Measurements from ENCODE around the gene PAX6. TPM values are rescaled to one million over a fixed set of nuclear protein-coding genes. Genes with fewer than 3 reads are reported as not detected.

Gene PAX6
- total RNA-seq, 2 donors from 2014 or later = not detected

- Mint-ChIP-seq H3K27me3 (peaks cover 31 to 46% of the 10 kb centered on the region in 2 donors), H3K36me3 (no peaks in the 10 kb centered on the region), H3K4me1 (ENCODE audit: low read depth in 2 of 2) (no peaks in the 10 kb centered on the region), H3K27ac (no peak overlapping the region), H3K9me3 (no peaks in the 10 kb centered on the region), H3K4me3 (no peak overlapping the region)
- DNase-seq (ENCODE audit: low spot score) (no peak), ATAC-seq (no peak)
Observed at GRCh38 chr11:31792456-31792855, 18.7 kb downstream of the PAX6 start.

GRCh38 chr11:31792036-31792435, 19.1 kb downstream of the PAX6 start:
- H3K36me3 Mint-ChIP-seq = no peaks in the 10 kb centered on the region
- H3K27ac Mint-ChIP-seq = no peak overlapping the region
- H3K4me1 Mint-ChIP-seq (ENCODE audit: low read depth in 2 of 2) = no peaks in the 10 kb centered on the region
- H3K27me3 Mint-ChIP-seq = peaks cover 28 to 41% of the 10 kb centered on the region in 2 donors
- ATAC-seq = no peak
- H3K9me3 Mint-ChIP-seq = no peaks in the 10 kb centered on the region
- no peak overlapping the region for H3K4me3 Mint-ChIP-seq
- DNase-seq (ENCODE audit: low spot score) = no peak

- Mint-ChIP-seq H3K9me3 (no peaks in the 10 kb centered on the region), H3K36me3 (no peaks in the 10 kb centered on the region), H3K4me3 (no peak overlapping the region), H3K27ac (no peak overlapping the region), H3K4me1 (ENCODE audit: low read depth in 2 of 2) (no peaks in the 10 kb centered on the region), H3K27me3 (peaks cover 23 to 28% of the 10 kb centered on the region in 2 donors)
- ATAC-seq (no peak), DNase-seq (ENCODE audit: low spot score) (no peak)
Observed at GRCh38 chr11:31790649-31791048, 20.5 kb downstream of the PAX6 start.

GRCh38 chr11:31788085-31788484, 23.0 kb downstream of the PAX6 start:
- H3K4me1 Mint-ChIP-seq (ENCODE audit: low read depth in 2 of 2) = no peaks in the 10 kb centered on the region
- peaks cover 9 to 14% of the 10 kb centered on the region in 2 donors for H3K27me3 Mint-ChIP-seq
- no peak overlapping the region for H3K27ac Mint-ChIP-seq
- DNase-seq (ENCODE audit: low spot score) (no peak), ATAC-seq (no peak)
- H3K9me3 Mint-ChIP-seq = no peaks in the 10 kb centered on the region
- H3K4me3 Mint-ChIP-seq = no peak overlapping the region
- no peaks in the 10 kb centered on the region for H3K36me3 Mint-ChIP-seq

- Mint-ChIP-seq H3K36me3 (no peaks in the 10 kb centered on the region), H3K27me3 (peaks cover 0 to 8% of the 10 kb centered on the region in 2 donors), H3K27ac (no peak overlapping the region), H3K4me1 (ENCODE audit: low read depth in 2 of 2) (no peaks in the 10 kb centered on the region), H3K4me3 (no peak overlapping the region), H3K9me3 (no peaks in the 10 kb centered on the region)
- ATAC-seq (no peak), DNase-seq (ENCODE audit: low spot score) (no peak)
Observed at GRCh38 chr11:31786996-31787685, 24.0 kb downstream of the PAX6 start.

- Mint-ChIP-seq H3K27ac (no peak overlapping the region), H3K4me3 (no peak overlapping the region), H3K27me3 (no peaks in the 10 kb centered on the region), H3K4me1 (ENCODE audit: low read depth in 2 of 2) (no peaks in the 10 kb centered on the region), H3K36me3 (no peaks in the 10 kb centered on the region), H3K9me3 (no peaks in the 10 kb centered on the region)
- no peak for ATAC-seq
- DNase-seq (ENCODE audit: low spot score) = no peak
Observed at GRCh38 chr11:31784611-31785010, 26.5 kb downstream of the PAX6 start.

GRCh38 chr11:31783252-31783651, 27.9 kb downstream of the PAX6 start:
- H3K4me3 Mint-ChIP-seq = no peak overlapping the region
- H3K27ac Mint-ChIP-seq = no peak overlapping the region
- H3K9me3 Mint-ChIP-seq = no peaks in the 10 kb centered on the region
- no peaks in the 10 kb centered on the region for H3K4me1 Mint-ChIP-seq (ENCODE audit: low read depth in 2 of 2)
- ATAC-seq = no peak
- no peaks in the 10 kb centered on the region for H3K27me3 Mint-ChIP-seq
- H3K36me3 Mint-ChIP-seq = no peaks in the 10 kb centered on the region
- DNase-seq (ENCODE audit: low spot score) = no peak

GRCh38 chr11:31782257-31782656, 28.9 kb downstream of the PAX6 start:
- H3K4me3 Mint-ChIP-seq = no peak overlapping the region
- H3K27me3 Mint-ChIP-seq = no peaks in the 10 kb centered on the region
- no peaks in the 10 kb centered on the region for H3K9me3 Mint-ChIP-seq
- no peaks in the 10 kb centered on the region for H3K4me1 Mint-ChIP-seq (ENCODE audit: low read depth in 2 of 2)
- no peak overlapping the region for H3K27ac Mint-ChIP-seq
- DNase-seq (ENCODE audit: low spot score) (no peak), ATAC-seq (no peak)
- no peaks in the 10 kb centered on the region for H3K36me3 Mint-ChIP-seq

- Mint-ChIP-seq H3K9me3 (no peaks in the 10 kb centered on the region), H3K27ac (no peak overlapping the region), H3K4me3 (no peak overlapping the region), H3K36me3 (no peaks in the 10 kb centered on the region), H3K4me1 (ENCODE audit: low read depth in 2 of 2) (no peaks in the 10 kb centered on the region), H3K27me3 (no peaks in the 10 kb centered on the region)
- ATAC-seq = no peak
- no peak for DNase-seq (ENCODE audit: low spot score)
Observed at GRCh38 chr11:31780480-31780971, 30.6 kb downstream of the PAX6 start.

- no peaks in the 10 kb centered on the region for H3K27me3 Mint-ChIP-seq
- DNase-seq (ENCODE audit: low spot score) = no peak
- no peaks in the 10 kb centered on the region for H3K36me3 Mint-ChIP-seq
- no peak overlapping the region for H3K27ac Mint-ChIP-seq
- no peak overlapping the region for H3K4me3 Mint-ChIP-seq
- H3K4me1 Mint-ChIP-seq (ENCODE audit: low read depth in 2 of 2) = no peaks in the 10 kb centered on the region
- ATAC-seq = no peak
- no peaks in the 10 kb centered on the region for H3K9me3 Mint-ChIP-seq
Observed at GRCh38 chr11:31780078-31780477, 31.0 kb downstream of the PAX6 start.

GRCh38 chr11:31779374-31779791, 31.7 kb downstream of the PAX6 start:
- H3K27me3 Mint-ChIP-seq = no peaks in the 10 kb centered on the region
- H3K4me1 Mint-ChIP-seq (ENCODE audit: low read depth in 2 of 2) = no peaks in the 10 kb centered on the region
- no peaks in the 10 kb centered on the region for H3K9me3 Mint-ChIP-seq
- no peak overlapping the region for H3K27ac Mint-ChIP-seq
- ATAC-seq = no peak
- no peak overlapping the region for H3K4me3 Mint-ChIP-seq
- H3K36me3 Mint-ChIP-seq = no peaks in the 10 kb centered on the region
- DNase-seq (ENCODE audit: low spot score) = no peak

GRCh38 chr11:31772412-31772811, 38.7 kb downstream of the PAX6 start:
- no peaks in the 10 kb centered on the region for H3K9me3 Mint-ChIP-seq
- ATAC-seq = no peak
- H3K4me1 Mint-ChIP-seq (ENCODE audit: low read depth in 2 of 2) = peaks cover 0 to 3% of the 10 kb centered on the region in 2 donors
- no peak for DNase-seq (ENCODE audit: low spot score)
- no peak overlapping the region for H3K27ac Mint-ChIP-seq
- H3K36me3 Mint-ChIP-seq = no peaks in the 10 kb centered on the region
- H3K27me3 Mint-ChIP-seq = no peaks in the 10 kb centered on the region
- H3K4me3 Mint-ChIP-seq = no peak overlapping the region

GRCh38 chr11:31770011-31770700, 41.0 kb downstream of the PAX6 start:
- DNase-seq (ENCODE audit: low spot score) (no peak), ATAC-seq (no peak)
- no peak overlapping the region for H3K27ac Mint-ChIP-seq
- no peak overlapping the region for H3K4me3 Mint-ChIP-seq
- no peaks in the 10 kb centered on the region for H3K27me3 Mint-ChIP-seq
- peaks cover 0 to 3% of the 10 kb centered on the region in 2 donors for H3K4me1 Mint-ChIP-seq (ENCODE audit: low read depth in 2 of 2)
- no peaks in the 10 kb centered on the region for H3K9me3 Mint-ChIP-seq
- H3K36me3 Mint-ChIP-seq = no peaks in the 10 kb centered on the region

GRCh38 chr11:31768749-31769640, 42.1 kb downstream of the PAX6 start:
- no peaks in the 10 kb centered on the region for H3K9me3 Mint-ChIP-seq
- H3K4me1 Mint-ChIP-seq (ENCODE audit: low read depth in 2 of 2) = peaks cover 0 to 3% of the 10 kb centered on the region in 2 donors
- ATAC-seq (no peak), DNase-seq (ENCODE audit: low spot score) (no peak)
- H3K27ac Mint-ChIP-seq = no peak overlapping the region
- H3K36me3 Mint-ChIP-seq = no peaks in the 10 kb centered on the region
- H3K27me3 Mint-ChIP-seq = no peaks in the 10 kb centered on the region
- H3K4me3 Mint-ChIP-seq = no peak overlapping the region

Data from natural killer cell treated with Interleukin-12 subunit alpha and Interleukin-12 subunit beta and Interleukin-15 and Interleukin-18, amount 100 ng/mL, for 72 hours (primary cell).